GM12878 (cell line): ENCODE results near the gene PTPRN2. TPM values are rescaled to one million over a fixed set of nuclear protein-coding genes. Genes with fewer than 3 reads are reported as not detected.

Experiments
- ATAC-seq: fragments of 200-7000 bp; cut with Tn5 transposase; 3 replicates; pipeline ENCODE4 v1.9.1; 2020; ENCODE audit warnings: mild to moderate bottlenecking, moderate library complexity
- BruUV-seq: library from RNA; stranded (reverse); fragments of 400-500 nt; replicated peaks from 2 replicates; lab custom pipeline; 2021; lab: Mats Ljungman, UMichigan
- CTCF ChIA-PET: fragments of 300-600 bp; sonication (Branson Sonifier 250); formaldehyde crosslinking; extraction: SDS; loops from one replicate; lab custom pipeline; 2021; ENCODE audit warnings: inconsistent platforms; lab: Yijun Ruan, JAX
- POLR2A ChIA-PET: fragments of 350-600 bp; formaldehyde crosslinking; extraction: SDS; loops from one replicate; lab custom pipeline; 2021; ENCODE audit warnings: inconsistent platforms; lab: Charles Lee
- RAD21 ChIA-PET: fragments of 300-600 bp; sonication (Branson Sonifier 250); formaldehyde crosslinking; loops from one replicate; lab custom pipeline; 2023; ENCODE audit warnings: antibody characterized with exemption; ENCODE audit not compliant: unreplicated experiment; lab: Charles Lee
- SMC1A ChIA-PET: fragments of 300-600 bp; sonication (Branson Sonifier 250); formaldehyde crosslinking; loops from one replicate; lab custom pipeline; 2023; ENCODE audit not compliant: unreplicated experiment, uncharacterized antibody; lab: Charles Lee
- DNase-seq: peaks from one replicate; pipeline ENCODE4 v3.0.0-alpha.2; 2011; ENCODE audit warnings: low read depth, low spot score
- FAIRE-seq: peaks from 3 replicates; lab custom pipeline; 2011; peaks lifted over from hg19 to GRCh38; lab: Jason Lieb, UNC
- H2AFZ ChIP-seq: 2 replicates; pipeline ENCODE4 v1.6.0; 2011; ENCODE audit warnings: low read depth, low read length, control low read depth; ENCODE audit not compliant: control insufficient read depth
- H3K27ac ChIP-seq: 2 replicates; pipeline ENCODE4 v1.5.1; 2011; ENCODE audit warnings: control low read depth; ENCODE audit not compliant: control insufficient read depth, insufficient read depth
- H3K27me3 ChIP-seq, 2 experiments: replicated peaks in 1 of 2; 2 replicates each; pipeline versions ENCODE4 v1.6.0 to v1.6.1; 2011; ENCODE audit warnings: low read length in 1 of 2; ENCODE audit not compliant: control insufficient read depth in 2 of 2, insufficient read depth in 2 of 2
- H3K36me3 ChIP-seq, 2 experiments: 2 replicates each; pipeline ENCODE4 v1.5.1; 2011; ENCODE audit warnings: low read length in 1 of 2; ENCODE audit not compliant: control insufficient read depth in 2 of 2, insufficient read depth in 2 of 2
- H3K4me1 ChIP-seq: 2 replicates; pipeline ENCODE4 v1.6.1; 2011; ENCODE audit warnings: mild to moderate bottlenecking, low read length, moderate library complexity, mixed read lengths; ENCODE audit not compliant: control insufficient read depth, insufficient read depth
- H3K4me2 ChIP-seq: 2 replicates; pipeline ENCODE4 v1.6.0; 2011; ENCODE audit warnings: control low read depth; ENCODE audit not compliant: control insufficient read depth, insufficient read depth
- H3K4me3 ChIP-seq: fragments of 200-600 bp; sonication (generic); 2 replicates; pipeline ENCODE4 v1.5.1; 2016
- H3K79me2 ChIP-seq: 2 replicates; pipeline ENCODE4 v1.6.0; 2011; ENCODE audit warnings: low read length; ENCODE audit not compliant: control insufficient read depth, insufficient read depth
- H3K9ac ChIP-seq: 2 replicates; pipeline ENCODE4 v1.8.0; 2011; ENCODE audit warnings: low read length, control low read depth, mixed read lengths; ENCODE audit not compliant: control insufficient read depth, insufficient read depth
- H3K9me3 ChIP-seq: replicated peaks from 3 replicates; pipeline ENCODE4 v1.5.1; 2011; ENCODE audit warnings: mild to moderate bottlenecking, low read length; ENCODE audit not compliant: control insufficient read depth, insufficient read depth
- H4K20me1 ChIP-seq: 2 replicates; pipeline ENCODE4 v1.6.0; 2011; ENCODE audit not compliant: control insufficient read depth, insufficient read depth
- CBX5 ChIP-seq: sonication (generic); IDR thresholded peaks from 2 replicates; pipeline ENCODE4 v1.6.1; 2016; ENCODE audit warnings: low read depth, moderate library complexity, mild to moderate bottlenecking, inconsistent platforms
- DPF2 ChIP-seq: fragments of 450-650 bp; IDR thresholded peaks from 2 replicates; pipeline ENCODE4 v1.6.1; 2017; ENCODE audit warnings: mild to moderate bottlenecking
- E2F8 ChIP-seq: fragments of 450-650 bp; IDR thresholded peaks from 2 replicates; pipeline ENCODE4 v1.6.1; 2018; ENCODE audit warnings: mild to moderate bottlenecking, low read depth, moderate library complexity; ENCODE audit not compliant: partially characterized antibody
- ETV6 ChIP-seq, 2 experiments: fragments of 450-650 bp in 1 of 2; IDR thresholded peaks in 1 of 2; conservative IDR thresholded peaks in 1 of 2; 2 replicates each; pipeline ENCODE4 v1.6.1; 2014; ENCODE audit warnings: antibody characterized with exemption in 1 of 2, borderline replicate concordance in 1 of 2, low read depth in 1 of 2, mild to moderate bottlenecking in 1 of 2, moderate library complexity in 1 of 2
- EZH2 ChIP-seq: IDR thresholded peaks from 2 replicates; pipeline ENCODE4 v1.6.1; 2012; ENCODE audit warnings: low read depth, mild to moderate bottlenecking, control low read depth, inconsistent platforms, low read length, borderline replicate concordance; ENCODE audit not compliant: control insufficient read depth
- IKZF1 ChIP-seq: fragments of 450-650 bp; conservative IDR thresholded peaks from 2 replicates; pipeline ENCODE4 v1.6.1; 2017; ENCODE audit warnings: antibody characterized with exemption, mild to moderate bottlenecking
- MXI1 ChIP-seq: fragments of 150-350 bp; IDR thresholded peaks from 2 replicates; pipeline ENCODE4 v1.6.1; 2011; ENCODE audit warnings: low read depth, mild to moderate bottlenecking, inconsistent platforms, low read length, improper control_type of control experiment
- SKIL ChIP-seq: fragments of 450-650 bp; IDR thresholded peaks from 2 replicates; pipeline ENCODE4 v1.6.1; 2017; ENCODE audit warnings: mild to moderate bottlenecking, low read depth, inconsistent platforms; ENCODE audit not compliant: poor library complexity, severe bottlenecking
- USF2 ChIP-seq: IDR thresholded peaks from 2 replicates; pipeline ENCODE4 v1.6.1; 2011; ENCODE audit warnings: low read depth, low read length, improper control_type of control experiment, borderline replicate concordance
- ZNF592 ChIP-seq: fragments of 450-650 bp; IDR thresholded peaks from 2 replicates; pipeline ENCODE4 v1.6.1; 2017; ENCODE audit warnings: mild to moderate bottlenecking, moderate library complexity
- WGBS: methylation state at CpG from one replicate; pipeline ENCODE4 v1.1.6; 2016; ENCODE audit warnings: low lambda C conversion rate; ENCODE audit not compliant: insufficient replicate concordance, insufficient coverage; ENCODE audit errors: missing lambda C conversion rate; 5-methylcytosine and 5-hydroxymethylcytosine counted together
- in situ Hi-C: fragments of 300-500 bp; cut with MboI; formaldehyde crosslinking; loops from 9 replicates; pipeline ENCODE4 v1.14.3; 2018; ENCODE audit warnings: mixed read lengths
- intact Hi-C: fragments of 100-400 bp; cut with micrococcal nuclease; formaldehyde crosslinking; loops from one replicate; pipeline ENCODE4 v1.14.2; 2022; ENCODE audit not compliant: unreplicated experiment
- polyA plus RNA-seq, 11 experiments: library from polyadenylated mRNA; depleted of rRNA in 4 of 11; unstranded in 6 of 11; stranded (reverse) in 5 of 11; fragments of >200 nt; fragmentation: Nextera tagmentation in 4 of 11; fragmentation: Illumina TruSeq in 1 of 11; extraction: Ambion mirVana in 4 of 11; extraction: Trizol in 1 of 11; gene quantifications; 1 replicate in 1 of 11; 2 replicates in 10 of 11; pipeline versions ENCODE4 v1.2.1 to v1.2.3, GENCODE V29; 2011 to 2016; ENCODE audit warnings: inconsistent platforms in 2 of 11, missing spikeins in 2 of 11, low read depth in 1 of 11
- total RNA-seq, 4 experiments: library from RNA; depleted of rRNA in 3 of 4; stranded (reverse); fragments of >200 nt in 3 of 4; fragmentation: Illumina TruSeq in 1 of 4; extraction: Trizol in 1 of 4; gene quantifications; 2 replicates each; pipeline versions ENCODE4 v1.2.1 to v1.2.3, GENCODE V29; 2013 to 2021

The PTPRN2 gene
- total and polyA plus RNA-seq, 10 of the 15 experiments (the other 5 are each of a cell fraction or from before 2014, with no cell fraction given), result 5.4 TPM; not detected in 9

GRCh38 chr7:158531661-158532060 lies 56.0 kb downstream of the PTPRN2 start:
- intact Hi-C loops (no loop called here), in situ Hi-C loops (no loop called here)
- no peaks in the 10 kb centered on the region for H3K79me2 ChIP-seq
- no peaks in the 10 kb centered on the region for H3K4me1 ChIP-seq
- FAIRE-seq (no peak), DNase-seq (no peak), ATAC-seq (no peak)
- no peaks in the 10 kb centered on the region for H3K27me3 ChIP-seq
- ChIA-PET POLR2A (no interaction called here), CTCF (no interaction called here), SMC1A (no interaction called here)
- no peak overlapping the region for H3K9ac ChIP-seq
- H3K4me2 ChIP-seq, result no peak overlapping the region
- no peaks in the 10 kb centered on the region; the same call in 2 of the 3 replicates for H3K9me3 ChIP-seq
- H3K4me3 ChIP-seq, result no peak overlapping the region
- 46% methylated on average over 11 of the region's 11 CpGs for WGBS
- no peaks in the 10 kb centered on the region for H3K36me3 ChIP-seq
- BruUV-seq, result no TSS peak
- no peaks in the 10 kb centered on the region for H4K20me1 ChIP-seq
- TF ChIP-seq CBX5 (no peak), USF2 (no peak), DPF2 (no peak), SKIL (no peak), E2F8 (no peak), IKZF1 (no peak), ETV6 (conservative IDR thresholded peaks at IDR 0.05 in 1 of 2, IDR thresholded peaks at IDR 0.05 in 1 of 2; ENCODE audit: borderline replicate concordance in 1 of 2, low read depth in 1 of 2) (no peak), MXI1 (no peak), ZNF592 (no peak), EZH2 (no peak)
- TF ChIP-seq, all 136 proteins: peak for 0
- RAD21 ChIA-PET, result no interaction called here
- no peak overlapping the region for H3K27ac ChIP-seq
- H2AFZ ChIP-seq, result no peak overlapping the region
